Colonic mucosa (tissue), 4 donors: Measurements from ENCODE around the gene ADCY10. TPM values are rescaled to one million over a fixed set of nuclear protein-coding genes. Genes with fewer than 3 reads are reported as not detected.
"Not testable (repeated sequence)": the region's sequence is repeated elsewhere in the genome, so short reads cannot be mapped to it uniquely, and the experiment has no call there.

Experiments used
- DNase-seq: peaks from one replicate; pipeline ENCODE4 v3.0.0-alpha.2; 2020
- H3K27ac ChIP-seq: fragments of 200-600 bp; one replicate; pipeline ENCODE4 v1.8.0; 2021
- H3K27me3 ChIP-seq: fragments of 200-600 bp; one replicate; pipeline ENCODE4 v1.8.0; 2021
- H3K36me3 ChIP-seq: fragments of 200-600 bp; one replicate; pipeline ENCODE4 v1.8.0; 2021
- H3K4me1 ChIP-seq: fragments of 200-600 bp; one replicate; pipeline ENCODE4 v1.8.0; 2021; ENCODE audit warnings: mild to moderate bottlenecking
- H3K4me3 ChIP-seq: fragments of 200-600 bp; one replicate; pipeline ENCODE4 v1.8.0; 2021
- H3K9ac ChIP-seq, 2 donors: one replicate each; pipeline ENCODE4 v1.7.0; 2013; ENCODE audit warnings: control low read depth in 2 of 2, low read depth in 2 of 2, low read length in 2 of 2
- H3K9me3 ChIP-seq: fragments of 200-600 bp; one replicate; pipeline ENCODE4 v1.8.0; 2021
- intact Hi-C: fragments of 100-400 bp; cut with DNase I; formaldehyde crosslinking; loops from one replicate; pipeline ENCODE4 v1.14.1; 2022
- total RNA-seq, 2 donors: library from RNA; stranded (reverse); fragmentation: NEBNext Ultra II Directional in 1 of 2; extraction: Animal tissue kit (Norgen Biotek cat#: 25700) in 1 of 2; gene quantifications; one replicate each; pipeline ENCODE4 v1.2.1, GENCODE V29; 2021
- TF ChIP-seq, protein P1 (sequence below): fragments of 200-600 bp; IDR thresholded peaks from one replicate; pipeline ENCODE4 v1.8.0; 2022; ENCODE audit warnings: antibody characterized with exemption, mild to moderate bottlenecking
- donor health status: healthy.
- donor health status: DM: no; HTN: no; CAD: no.
- donor health status: DM: no; HTN: no; CAD: no.

The ADCY10 gene
- total RNA-seq, 2 donors from 2014 or later, result 0.64 to 1.6 TPM

DNA sequence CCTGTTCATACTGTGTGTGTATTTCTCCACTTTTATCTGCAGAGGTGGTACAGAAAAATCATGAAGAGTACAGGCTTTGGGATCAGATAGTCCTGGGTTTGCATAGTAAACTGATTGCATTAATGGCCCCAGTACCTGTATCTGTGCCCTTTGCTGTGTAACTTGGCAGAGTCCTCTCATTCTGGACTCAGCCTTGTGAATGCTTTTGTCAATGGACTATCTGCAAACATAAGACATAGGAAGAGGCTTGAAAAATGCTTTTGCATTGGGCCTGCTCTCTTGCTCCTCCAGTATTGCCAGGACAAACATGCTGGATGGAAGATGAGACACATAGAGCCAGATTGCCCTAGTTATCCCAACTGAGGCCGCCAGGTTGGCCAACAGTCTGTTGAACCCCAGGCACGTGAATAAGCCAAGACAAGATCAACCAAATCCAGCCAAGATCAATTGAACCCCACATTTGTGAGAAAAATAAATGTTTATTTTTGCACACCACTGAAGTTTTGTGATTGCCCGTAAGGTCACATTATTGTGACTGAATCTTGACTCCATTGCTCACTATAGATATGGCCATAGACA, 37.2 kb downstream of the ADCY10 start:
- intact Hi-C loops, result no loop called here
- no peaks in the 10 kb centered on the region for H3K9me3 ChIP-seq
- no peaks in the 10 kb centered on the region for H3K36me3 ChIP-seq
- TF ChIP-seq, protein P1, sequence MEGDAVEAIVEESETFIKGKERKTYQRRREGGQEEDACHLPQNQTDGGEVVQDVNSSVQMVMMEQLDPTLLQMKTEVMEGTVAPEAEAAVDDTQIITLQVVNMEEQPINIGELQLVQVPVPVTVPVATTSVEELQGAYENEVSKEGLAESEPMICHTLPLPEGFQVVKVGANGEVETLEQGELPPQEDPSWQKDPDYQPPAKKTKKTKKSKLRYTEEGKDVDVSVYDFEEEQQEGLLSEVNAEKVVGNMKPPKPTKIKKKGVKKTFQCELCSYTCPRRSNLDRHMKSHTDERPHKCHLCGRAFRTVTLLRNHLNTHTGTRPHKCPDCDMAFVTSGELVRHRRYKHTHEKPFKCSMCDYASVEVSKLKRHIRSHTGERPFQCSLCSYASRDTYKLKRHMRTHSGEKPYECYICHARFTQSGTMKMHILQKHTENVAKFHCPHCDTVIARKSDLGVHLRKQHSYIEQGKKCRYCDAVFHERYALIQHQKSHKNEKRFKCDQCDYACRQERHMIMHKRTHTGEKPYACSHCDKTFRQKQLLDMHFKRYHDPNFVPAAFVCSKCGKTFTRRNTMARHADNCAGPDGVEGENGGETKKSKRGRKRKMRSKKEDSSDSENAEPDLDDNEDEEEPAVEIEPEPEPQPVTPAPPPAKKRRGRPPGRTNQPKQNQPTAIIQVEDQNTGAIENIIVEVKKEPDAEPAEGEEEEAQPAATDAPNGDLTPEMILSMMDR, result no peak
- DNase-seq, result no peak
- H3K4me1 ChIP-seq, result no peaks in the 10 kb centered on the region
- no peak overlapping the region for H3K9ac ChIP-seq
- no peak overlapping the region for H3K27ac ChIP-seq
- H3K27me3 ChIP-seq, result no peaks in the 10 kb centered on the region
- no peak overlapping the region for H3K4me3 ChIP-seq

DNA sequence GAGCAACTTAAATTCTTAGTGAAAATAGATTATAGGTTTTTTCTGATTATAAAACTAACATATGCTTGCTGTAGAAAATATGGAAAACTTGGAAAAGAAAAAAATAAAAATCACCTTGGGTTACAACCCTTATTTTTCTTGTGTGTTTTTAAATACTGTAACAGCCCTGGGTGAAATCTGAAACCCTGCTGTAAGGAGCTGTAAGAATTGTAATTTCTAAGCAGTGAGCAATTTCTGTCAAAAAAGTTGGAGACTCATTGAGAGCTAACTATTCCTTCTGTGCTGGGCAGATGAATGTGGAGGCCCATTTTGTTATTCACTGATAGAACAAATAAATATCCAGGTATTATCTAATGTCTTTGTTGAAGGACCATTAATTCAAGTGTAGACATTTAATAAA, 42.6 kb downstream of the ADCY10 start:
- intact Hi-C loops, result no loop called here
- no peak for DNase-seq
- Histone ChIP-seq H3K36me3 (no peaks in the 10 kb centered on the region), H3K27ac (no peak overlapping the region), H3K9ac (no peak overlapping the region), H3K4me1 (no peaks in the 10 kb centered on the region), H3K4me3 (no peak overlapping the region), H3K9me3 (no peaks in the 10 kb centered on the region), H3K27me3 (no peaks in the 10 kb centered on the region)
- TF ChIP-seq, protein P1, result no peak

DNA sequence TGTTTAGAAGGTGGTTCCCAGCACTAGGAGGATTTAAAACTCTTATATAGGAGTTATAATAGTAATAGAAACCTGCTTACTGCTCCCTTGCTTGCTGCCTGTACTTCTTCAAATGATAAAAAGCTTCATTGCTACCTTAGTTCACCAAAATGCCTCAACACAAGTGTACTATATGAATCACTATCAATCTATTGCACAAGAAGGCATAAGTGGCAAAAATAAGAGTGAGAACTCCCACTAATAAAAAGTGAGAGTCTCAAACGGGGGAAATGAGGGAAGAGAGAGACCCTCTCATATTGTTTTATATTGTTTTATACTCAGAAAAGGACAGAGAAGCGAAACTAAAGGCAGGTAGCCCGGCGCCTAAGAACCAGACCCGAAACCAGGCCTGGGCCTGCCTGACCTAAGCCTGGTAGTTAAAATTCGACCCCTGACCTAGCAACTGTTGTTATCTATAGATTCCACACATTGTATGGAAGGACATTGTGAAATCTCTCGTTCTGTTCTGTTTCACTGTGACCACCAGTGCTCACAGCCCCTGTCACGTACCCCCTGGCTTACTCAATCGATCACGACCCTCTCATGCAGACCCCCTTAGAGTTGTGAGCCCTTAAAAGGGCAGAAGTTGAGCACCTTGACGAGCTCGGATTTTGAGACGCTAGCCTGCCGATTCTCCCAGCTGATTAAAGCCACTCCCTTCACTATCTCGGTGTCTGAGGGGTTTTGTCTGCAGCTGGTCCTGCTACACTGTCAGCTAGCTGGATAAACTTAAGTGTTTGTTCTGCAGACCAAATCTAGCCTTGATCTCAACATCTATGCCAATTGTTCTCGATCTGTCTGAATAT, 44.6 kb downstream of the ADCY10 start:
- H3K36me3 ChIP-seq, H3K27ac ChIP-seq, H3K4me3 ChIP-seq, H3K9ac ChIP-seq, DNase-seq, H3K4me1 ChIP-seq, H3K9me3 ChIP-seq, H3K27me3 ChIP-seq, intact Hi-C loops: not testable (repeated sequence)

DNA sequence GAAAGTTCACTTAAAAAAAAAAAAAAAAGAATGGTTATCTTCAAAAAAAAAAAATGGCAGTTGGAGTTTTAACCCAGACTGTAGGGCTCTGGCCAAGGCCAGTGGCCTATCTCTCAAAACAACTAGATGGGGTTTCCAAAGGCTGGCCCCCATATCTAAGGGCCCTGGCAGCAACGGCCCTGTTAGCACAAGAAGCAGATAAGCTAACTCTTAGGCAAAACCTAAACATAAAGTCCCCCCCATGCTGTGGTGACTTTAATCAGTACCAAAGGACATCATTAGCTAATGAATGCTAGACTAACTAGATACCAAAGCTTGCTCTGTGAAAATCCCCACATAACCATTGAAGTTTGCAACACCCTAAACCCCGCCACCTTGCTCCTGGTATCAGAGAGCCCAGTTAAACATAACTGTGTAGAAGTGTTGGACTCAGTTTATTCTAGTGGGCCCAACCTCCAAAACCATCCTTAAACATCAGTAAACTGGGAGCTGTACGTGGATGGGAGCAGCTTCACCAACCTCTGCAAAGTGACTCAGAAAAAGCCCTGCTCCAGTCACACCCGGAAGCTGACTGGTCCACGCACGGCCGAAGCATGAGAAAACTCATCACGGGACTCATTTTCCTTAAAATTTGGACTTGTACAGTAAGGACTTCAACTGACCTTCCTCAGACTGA, 47.1 kb downstream of the ADCY10 start:
- H3K9me3 ChIP-seq, H3K36me3 ChIP-seq, intact Hi-C loops, H3K4me3 ChIP-seq, H3K4me1 ChIP-seq, H3K27ac ChIP-seq, H3K27me3 ChIP-seq, DNase-seq, H3K9ac ChIP-seq: not testable (repeated sequence)

DNA sequence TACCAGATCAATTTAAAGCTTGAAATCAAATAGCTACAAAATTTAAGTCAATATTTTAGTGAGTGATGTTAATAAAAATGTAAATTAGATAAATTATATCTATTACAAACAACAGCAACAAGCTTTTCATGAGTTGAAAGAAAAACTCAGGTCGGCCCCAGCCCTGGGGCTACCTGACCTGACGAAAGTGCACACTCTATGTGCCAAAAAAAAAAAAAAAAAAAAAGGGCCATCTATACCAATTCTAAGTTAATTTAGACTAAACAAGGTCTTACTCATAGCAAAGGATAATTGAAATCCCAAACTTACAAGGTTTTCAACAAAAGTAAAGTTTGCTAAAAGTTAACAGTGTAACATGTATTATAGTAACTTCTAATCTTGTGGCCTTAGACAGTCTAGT, 47.6 kb downstream of the ADCY10 start:
- H3K27ac ChIP-seq, intact Hi-C loops, H3K4me3 ChIP-seq, H3K27me3 ChIP-seq, DNase-seq, H3K9me3 ChIP-seq, H3K36me3 ChIP-seq, H3K9ac ChIP-seq, H3K4me1 ChIP-seq: not testable (repeated sequence)

DNA sequence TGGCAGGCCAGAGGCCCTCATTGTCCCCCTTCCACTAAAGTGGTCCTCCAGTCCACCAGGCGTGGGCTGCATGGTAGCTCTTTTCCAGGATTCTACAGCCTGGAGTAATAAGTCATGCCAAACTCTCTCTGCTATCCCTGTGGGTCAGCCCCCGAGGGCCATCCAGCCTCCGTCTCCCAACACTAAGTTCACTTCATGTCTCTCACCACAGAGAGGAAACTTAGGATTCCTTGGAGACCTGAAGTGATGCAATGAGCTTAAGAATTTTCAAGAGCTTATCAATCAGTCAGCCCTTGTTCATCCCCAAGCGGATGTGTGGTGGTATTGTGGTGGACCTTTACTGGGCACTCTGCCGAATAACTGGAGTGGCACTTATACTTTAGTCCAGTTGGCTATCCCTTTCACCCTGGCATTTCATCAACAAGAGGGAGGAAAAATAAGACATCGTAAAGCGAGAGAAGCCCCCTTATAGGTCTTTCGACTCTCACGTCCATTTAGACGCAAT, 48.1 kb downstream of the ADCY10 start:
- H3K27me3 ChIP-seq, H3K9ac ChIP-seq, DNase-seq, H3K9me3 ChIP-seq, H3K4me3 ChIP-seq, H3K27ac ChIP-seq, H3K36me3 ChIP-seq, H3K4me1 ChIP-seq, intact Hi-C loops: not testable (repeated sequence)

DNA sequence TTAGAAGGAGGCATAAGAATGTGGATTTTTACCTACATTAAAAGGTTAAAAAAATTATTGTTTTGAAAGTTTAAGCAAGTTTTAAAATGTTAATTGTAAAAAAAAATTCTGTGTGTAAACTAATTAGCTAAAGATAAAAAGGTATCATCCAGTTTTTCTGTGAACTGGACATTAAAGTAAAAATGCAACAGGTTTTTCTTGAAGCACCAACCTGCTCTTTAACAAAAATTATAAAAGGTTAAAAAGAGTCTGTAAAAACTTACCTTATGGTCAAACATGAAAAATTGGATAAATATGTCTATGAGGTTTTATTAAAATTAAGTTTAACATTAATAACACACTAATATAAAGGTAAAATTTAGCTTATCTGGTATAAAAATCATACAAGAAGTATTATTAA, 48.7 kb downstream of the ADCY10 start:
- not testable (repeated sequence) for H3K36me3 ChIP-seq

More for the DNA sequence above, 48.7 kb downstream of the ADCY10 start:
- H3K27ac ChIP-seq, H3K4me3 ChIP-seq, intact Hi-C loops, H3K4me1 ChIP-seq, H3K9me3 ChIP-seq, DNase-seq, H3K9ac ChIP-seq, H3K27me3 ChIP-seq: not testable (repeated sequence)
